Muscle of back (tissue), 11 donors: ENCODE measurements around the gene ENKD1. TPM values are rescaled to one million over a fixed set of nuclear protein-coding genes. Genes with fewer than 3 reads are reported as not detected.

Experiments used
- DNase-seq, 3 donors: peaks; one replicate each; pipeline versions ENCODE4 v3.0.0 to v3.0.0-alpha.2; 2013
- polyA plus RNA-seq, 10 donors: library from polyadenylated mRNA; unstranded; fragments of 120-200 nt; gene quantifications; one replicate each; pipeline ENCODE4 v1.2.1, GENCODE V29; 2013; ENCODE audit not compliant: insufficient read length in 10 of 10

Gene ENKD1
- polyA plus RNA-seq, 10 donors, result 5.9 to 11.2 (median 7.4) TPM

DNA sequence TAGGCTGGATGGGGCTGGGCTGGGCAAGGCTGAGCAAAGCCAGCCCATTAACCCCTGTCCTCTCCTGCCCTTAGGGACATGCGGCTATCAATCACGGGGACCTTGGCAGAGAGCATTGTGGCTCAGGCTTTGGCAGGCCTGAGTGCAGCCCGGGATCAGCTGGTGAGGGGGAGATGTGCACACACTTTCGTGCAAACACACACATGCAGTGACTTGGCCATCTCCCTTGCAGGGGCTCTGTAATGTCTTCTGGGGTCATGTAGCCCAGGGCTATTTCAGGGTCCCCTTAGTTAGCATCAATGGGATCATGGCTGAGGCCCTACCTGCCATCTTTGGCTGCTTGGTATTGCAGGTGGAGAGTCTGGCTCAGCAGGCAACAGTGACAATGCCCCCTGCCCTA lies 14.7 kb downstream of the ENKD1 start:
- no peak for DNase-seq

DNA sequence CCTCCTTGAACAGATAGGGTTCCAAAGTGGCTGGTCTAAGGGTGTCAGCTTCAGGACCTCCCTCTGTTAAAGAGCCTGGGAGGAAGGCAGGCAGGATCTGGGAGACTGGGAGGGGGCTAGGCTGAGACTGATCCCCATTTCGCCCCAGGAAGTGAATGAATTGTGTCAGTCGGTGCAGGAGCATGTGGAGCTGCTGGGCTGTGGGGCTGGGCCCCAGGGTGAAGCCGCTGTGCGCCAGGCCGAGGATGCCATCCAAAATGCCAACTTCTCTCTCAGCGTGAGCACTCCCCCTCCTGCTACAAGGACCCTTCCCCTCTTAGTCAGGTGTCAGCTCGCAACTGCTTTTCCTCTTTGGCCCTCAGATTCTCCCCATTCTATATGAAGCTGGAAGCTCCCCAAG lies 15.5 kb downstream of the ENKD1 start:
- DNase-seq, result no peak

DNA sequence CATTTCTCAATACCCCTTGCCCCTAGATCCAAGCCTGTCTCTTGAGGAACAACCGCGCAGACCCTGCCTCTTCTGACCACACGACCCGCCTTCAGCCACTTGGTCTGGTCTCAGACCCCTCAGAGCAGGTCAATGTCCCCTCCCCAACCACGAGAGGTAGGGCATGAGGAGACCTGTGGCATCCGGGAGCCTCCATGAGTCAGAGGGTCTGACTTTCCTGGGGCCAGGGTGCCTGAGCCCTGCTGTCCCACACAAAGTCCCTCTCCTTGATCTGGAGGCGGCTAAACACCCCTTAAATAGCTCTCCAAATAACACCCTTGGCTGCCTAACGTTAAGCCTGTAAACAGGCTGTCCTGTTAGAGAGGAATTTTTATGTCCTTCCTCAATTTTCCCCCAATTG lies 16.5 kb downstream of the ENKD1 start:
- DNase-seq, result no peak

- DNase-seq, result no peak
Observed at GRCh38 chr16:67649494-67649931, 17.0 kb downstream of the ENKD1 start.

DNA sequence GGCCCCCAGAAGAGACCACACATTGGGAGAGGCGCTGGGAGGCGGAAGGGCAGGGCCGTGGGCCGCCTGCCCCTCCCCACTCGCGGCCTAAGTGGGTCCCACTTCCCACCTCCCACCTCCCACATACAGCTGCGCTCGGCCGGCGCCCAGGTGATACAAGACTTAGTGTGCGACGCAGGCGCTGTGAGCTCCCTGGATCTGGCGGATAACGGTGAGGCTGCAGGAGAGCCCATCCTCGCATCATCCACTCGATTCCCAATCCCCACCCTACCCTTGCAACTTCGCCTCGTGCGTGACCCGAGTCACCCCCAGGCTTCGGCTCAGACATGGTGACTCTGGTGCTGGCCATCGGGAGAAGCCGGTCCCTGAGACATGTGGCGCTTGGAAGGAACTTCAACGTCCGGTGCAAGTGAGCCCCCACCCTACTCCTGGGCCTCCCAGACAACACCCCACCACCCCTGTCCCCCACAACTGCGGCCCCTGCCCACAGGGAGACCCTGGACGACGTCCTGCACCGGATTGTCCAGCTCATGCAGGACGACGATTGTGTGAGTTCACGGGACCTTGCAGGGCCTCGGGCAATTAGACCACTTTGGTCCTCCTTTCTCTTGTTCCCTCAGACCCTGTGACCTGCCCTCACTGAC lies 17.7 kb downstream of the ENKD1 start:
- no peak for DNase-seq

- peak in 1 of 3 donors; percentile 1 for DNase-seq
Observed at GRCh38 chr16:67648088-67648763, 18.3 kb downstream of the ENKD1 start.

- peak in 1 of 3 donors; percentile 0 for DNase-seq
Observed at GRCh38 chr16:67647681-67648080, 18.9 kb downstream of the ENKD1 start.

DNA sequence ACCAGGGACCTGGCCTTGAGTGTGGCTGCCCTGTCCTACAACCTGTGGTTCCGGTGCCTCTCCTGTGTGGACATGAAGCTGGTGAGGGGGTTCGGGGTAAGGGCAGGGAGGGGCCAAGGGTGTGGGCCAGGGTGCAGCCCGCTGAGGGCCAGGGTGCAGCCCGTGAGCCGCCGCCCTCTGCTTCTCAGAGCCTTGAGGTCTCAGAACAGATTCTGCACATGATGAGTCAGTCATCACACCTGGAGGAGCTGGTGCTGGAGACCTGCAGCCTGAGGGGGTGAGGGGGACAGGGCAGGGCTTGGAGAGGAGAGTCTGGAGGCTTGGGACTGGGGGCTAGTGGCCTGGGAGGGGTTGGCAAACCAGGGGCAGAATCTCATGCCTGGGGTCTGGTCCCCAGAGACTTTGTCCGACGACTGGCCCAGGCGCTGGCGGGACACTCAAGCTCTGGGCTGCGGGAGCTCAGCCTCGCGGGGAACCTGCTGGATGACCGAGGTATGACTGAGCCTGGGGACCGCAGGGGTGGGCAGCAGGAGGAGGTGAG lies 19.4 kb downstream of the ENKD1 start:
- DNase-seq, result peak in 1 of 3 donors; percentile 1

DNA sequence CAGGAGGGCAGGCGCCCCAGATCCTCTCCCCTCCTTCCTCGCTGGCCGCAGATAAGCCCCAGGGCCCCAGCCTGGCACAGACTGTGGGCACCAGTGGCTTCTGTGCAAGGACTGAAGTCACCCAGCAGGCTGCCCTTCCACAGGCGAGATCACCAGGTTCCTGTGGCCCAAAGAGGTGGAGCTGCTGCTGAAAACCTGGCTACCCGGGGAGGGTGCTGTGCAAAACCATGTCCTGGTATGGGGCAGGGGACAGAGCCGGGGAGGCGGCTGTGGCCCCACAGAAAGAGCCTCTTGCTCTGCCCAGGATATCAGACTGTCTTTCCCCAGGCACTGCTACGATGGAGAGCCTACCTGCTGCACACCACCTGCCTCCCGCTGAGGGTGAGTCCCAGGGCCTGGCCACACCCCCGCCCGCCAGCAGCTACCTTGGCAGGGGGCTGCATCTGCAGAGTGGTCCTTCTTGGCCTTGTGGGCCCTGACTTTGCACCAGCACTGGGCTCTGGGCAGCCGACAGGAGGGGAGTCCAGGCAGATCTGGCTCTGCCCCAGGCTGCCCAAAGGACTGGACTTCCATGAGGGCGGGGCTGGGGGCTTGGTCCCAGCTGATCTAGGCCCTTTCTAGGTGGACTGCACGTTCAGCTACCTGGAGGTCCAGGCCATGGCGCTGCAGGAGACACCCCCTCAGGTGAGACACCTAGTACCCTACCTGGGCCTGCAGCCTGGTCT lies 21.0 kb downstream of the ENKD1 start:
- DNase-seq, result no peak

DNA sequence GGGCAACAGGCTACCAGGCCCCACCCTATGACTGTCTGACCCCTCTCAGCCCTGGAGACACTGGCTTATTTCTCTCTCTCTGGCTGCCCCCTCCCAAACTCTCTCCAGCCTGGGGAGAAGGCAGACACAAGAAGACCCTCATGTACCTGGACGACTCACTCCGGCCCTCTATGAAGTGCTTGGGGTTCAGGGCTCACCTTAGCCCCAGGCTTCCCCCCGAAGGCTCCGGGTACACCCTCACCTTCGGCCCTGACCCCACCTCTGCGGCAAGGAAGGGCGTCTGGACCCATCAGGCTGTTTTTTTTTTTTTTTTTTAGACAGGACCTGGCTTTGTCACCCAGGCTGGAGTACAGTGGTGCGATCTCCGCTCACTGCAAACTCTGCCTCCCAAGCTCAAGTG lies 22.5 kb downstream of the ENKD1 start:
- no peak for DNase-seq

- no peak for DNase-seq
Observed at GRCh38 chr16:67641779-67642708, 24.5 kb downstream of the ENKD1 start.

DNA sequence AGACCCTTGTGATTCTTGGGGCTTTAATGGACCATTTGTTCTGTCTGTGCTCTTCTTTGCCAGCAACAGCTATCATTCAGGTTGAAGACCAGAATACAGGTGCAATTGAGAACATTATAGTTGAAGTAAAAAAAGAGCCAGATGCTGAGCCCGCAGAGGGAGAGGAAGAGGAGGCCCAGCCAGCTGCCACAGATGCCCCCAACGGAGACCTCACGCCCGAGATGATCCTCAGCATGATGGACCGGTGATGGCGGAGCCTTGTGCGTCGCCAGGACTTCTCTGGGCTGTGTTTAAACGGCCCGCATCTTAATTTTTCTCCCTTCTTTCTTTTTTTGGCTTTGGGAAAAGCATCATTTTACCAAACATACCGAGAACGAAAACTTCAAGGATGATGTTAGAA lies 28.9 kb downstream of the ENKD1 start:
- DNase-seq, result no peak

- no peak for DNase-seq
Observed at GRCh38 chr16:67636713-67637112, 29.8 kb downstream of the ENKD1 start.

DNA sequence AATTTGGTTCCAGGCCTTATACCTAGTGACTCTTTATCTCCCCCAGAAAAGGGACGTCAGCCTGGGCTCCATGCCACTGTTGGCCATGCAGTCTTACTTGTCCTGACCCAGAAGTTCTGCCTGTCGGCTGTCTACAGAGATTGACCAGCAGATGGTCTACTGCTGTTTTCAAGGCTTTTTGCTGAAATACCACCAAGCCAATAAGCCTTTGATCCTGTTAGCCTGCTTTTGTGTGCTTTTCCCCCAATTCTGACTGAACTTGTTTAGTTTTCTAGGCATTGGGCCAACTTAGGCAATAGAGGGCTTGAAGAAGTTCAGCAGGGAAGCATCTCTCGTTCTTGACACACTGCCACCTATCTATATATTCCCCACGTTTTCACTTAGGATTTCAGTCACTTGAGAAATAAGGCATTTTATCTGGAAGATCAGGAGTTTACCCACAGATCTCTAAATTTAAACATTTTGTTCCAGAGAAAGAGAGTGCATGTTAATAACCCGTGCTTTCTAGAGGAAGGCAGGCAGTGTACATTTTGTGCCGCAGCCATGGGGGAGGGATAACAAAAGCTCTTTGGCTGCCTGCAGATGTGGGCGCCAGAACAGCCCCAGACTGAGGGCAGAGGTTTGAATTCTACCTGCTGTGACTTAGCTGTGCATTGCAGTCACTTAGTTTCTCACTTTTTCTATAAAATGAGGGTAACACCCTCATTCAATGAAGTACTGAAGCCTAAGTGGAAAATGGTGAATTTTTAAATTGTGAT lies 34.0 kb downstream of the ENKD1 start:
- DNase-seq, result no peak

DNA sequence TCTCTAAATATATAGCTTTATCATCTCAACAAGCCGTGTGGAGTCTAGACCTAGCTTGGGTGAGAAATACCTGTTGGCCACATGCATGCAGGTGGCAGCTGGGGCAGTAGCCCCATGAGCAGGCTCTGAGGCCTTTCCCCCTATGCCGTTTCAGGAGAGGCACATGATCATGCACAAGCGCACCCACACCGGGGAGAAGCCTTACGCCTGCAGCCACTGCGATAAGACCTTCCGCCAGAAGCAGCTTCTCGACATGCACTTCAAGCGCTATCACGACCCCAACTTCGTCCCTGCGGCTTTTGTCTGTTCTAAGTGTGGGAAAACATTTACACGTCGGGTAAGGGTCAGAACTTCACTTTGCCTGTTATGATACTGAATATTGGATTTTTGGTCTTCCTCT lies 38.3 kb downstream of the ENKD1 start:
- no peak for DNase-seq

GRCh38 chr16:67613808-67614207 lies 52.7 kb downstream of the ENKD1 start:
- no peak for DNase-seq
